DMS153 treated with DMSO at 0.1 percent for 48 hours (cell line): Measurements from ENCODE around the gene IL17RD.

Experiments
- DNase-seq: peaks from one replicate; lab custom pipeline; 2025; ENCODE audit not compliant: unreplicated experiment; lab: John Stamatoyannopoulos, UW

IL17RD gene

DNA sequence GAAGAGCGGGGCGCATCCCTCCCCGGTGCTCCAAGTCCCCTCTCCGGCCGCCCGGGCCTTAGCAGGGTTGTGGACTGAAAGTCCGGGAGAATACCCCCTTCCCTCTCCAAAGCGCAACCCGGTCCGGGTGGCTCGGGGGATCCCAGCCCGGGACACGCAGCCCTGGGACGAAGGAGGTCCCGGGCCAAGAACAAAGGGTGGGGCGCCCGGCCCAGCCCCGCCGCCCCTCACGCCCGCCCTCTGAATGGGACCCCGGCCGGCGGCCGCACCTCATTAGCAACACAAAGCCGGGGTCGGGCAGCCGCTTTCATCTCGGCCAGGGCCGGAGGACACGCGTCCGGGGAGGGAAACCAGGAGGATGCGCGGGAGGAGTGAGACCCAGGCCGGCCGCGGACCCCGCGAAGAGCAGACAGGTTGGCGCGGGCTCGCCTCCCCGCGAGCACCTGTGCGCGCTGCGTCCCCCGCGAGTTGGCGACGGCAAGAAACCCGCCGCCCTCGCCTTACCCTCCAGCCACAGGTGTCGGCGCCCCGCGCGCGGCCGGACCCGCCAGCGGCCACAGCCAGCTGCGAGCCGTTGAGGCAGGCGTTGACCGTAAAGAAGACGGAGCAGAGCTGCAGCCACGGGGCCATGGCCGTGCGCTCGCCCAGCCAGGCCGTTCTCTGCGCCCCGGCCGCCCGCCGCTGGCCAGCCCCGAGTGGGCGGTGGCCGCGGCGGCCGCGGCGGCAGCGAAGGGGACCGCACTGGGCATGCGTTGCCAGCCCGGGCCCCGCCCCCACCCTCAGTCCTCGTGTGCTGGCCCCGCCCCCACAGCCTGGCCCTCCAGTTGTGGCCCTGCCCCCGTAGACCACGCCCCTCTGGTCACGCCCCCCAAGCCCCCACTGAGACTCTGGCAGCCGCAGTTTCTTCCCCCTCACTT is at the start of gene IL17RD:
Gene IL17RD (minus strand): TSS at position 697 of the 917 bp plus-strand sequence. CDS start 67 bp downstream, at position 630.
- DNase-seq = peak; percentile 19

DNA sequence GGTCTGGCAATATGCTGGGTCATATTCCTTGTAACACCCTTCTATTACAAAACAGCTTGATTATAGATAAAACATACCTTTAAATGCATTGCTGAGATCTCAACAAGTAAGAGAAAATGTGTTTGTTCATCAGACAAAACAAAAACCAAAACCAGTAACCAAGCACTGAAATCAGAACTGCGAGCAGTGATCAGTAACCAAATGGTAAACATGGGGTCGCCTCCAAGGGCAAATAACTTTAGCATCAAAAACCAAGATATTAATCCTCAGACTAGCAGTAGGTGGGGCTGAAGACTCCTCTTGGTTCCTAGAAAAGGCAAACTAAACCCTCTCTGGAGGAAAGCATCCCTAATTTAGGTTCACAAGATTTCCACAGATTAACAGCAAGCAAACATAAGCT is 41.3 kb upstream of the IL17RD start:
- no peak for DNase-seq

DNA sequence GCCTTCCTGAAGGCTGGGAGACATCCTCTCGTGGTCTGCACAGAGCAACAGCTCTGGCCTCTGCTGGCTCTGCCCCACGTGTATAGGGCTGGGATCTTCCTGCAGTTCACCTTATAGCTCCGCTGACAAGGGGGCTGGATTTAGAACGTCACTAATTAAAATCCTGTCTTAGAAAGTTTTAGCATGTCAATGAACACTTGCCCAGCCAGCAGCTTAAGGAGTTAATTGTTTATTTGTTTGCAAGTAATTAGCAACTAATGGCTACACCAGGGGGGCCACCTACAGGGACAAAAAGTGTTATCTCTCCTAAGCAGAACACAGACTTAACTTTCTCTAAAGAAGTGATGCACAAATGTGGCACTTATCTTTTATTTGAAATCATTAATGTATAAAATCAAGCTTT is 34.7 kb upstream of the IL17RD start, which contains the start of gene HESX1:
Gene HESX1 (minus strand): TSS at position 84 of the 403 bp plus-strand sequence. CDS start 60 bp downstream, at position 24.
- DNase-seq = no peak

DNA sequence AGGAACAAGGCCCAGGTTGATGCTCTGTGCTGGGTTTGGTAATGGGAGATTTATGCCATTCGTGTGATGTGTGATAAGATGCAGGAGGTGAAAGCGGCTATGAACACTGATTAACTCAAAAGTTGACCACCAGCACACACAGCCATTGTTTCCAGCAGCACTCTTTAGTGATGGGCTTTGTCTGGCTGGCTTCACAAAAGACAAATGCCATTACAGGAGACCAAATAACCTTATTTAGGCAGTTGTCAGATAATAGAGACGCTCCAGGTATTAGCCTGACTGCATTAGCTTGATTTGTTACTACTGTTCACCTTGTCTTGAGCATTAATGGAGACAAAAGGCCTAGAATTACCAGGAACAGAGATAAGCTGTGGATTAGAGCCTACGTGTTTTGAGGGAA is 29.5 kb upstream of the IL17RD start:
- no peak for DNase-seq

DNA sequence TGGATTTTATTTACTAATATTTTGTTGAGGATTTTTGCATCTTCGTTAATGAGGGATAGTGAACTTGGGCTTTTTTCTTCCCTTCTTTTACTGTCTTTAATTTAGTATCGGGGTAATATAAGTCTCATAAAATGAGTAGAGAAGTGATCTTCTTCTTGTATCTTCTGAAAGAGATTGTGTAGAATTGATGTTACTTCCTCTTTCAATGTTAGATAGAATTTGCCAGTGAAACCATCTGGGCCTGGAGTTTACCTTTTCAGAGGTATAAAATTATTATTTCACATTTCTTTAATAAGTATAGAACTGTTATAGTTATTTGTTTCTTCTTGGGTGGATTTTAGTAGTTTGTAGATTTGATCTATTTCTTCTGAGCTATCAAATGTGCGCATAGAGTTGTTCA is 26.9 kb upstream of the IL17RD start:
- DNase-seq = no peak

DNA sequence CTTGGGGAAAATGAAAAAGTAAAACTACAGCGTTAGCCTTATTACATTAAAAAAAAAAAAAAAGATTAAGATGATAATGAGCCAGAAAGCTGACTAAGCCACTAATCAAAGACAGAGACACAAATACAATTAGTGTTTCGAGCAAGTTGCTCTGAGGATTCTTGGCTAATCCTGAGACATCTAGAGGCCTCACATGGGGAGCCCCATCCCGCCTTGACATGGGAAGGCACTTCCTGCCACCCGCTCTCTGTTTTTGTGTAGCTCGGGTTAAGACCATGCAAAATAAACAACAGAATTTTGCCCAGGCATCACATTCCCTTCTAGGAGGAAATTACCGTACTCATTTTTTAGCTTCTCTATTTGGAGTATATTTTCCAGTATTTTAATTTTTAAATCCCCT is 19.4 kb upstream of the IL17RD start:
- no peak for DNase-seq

DNA sequence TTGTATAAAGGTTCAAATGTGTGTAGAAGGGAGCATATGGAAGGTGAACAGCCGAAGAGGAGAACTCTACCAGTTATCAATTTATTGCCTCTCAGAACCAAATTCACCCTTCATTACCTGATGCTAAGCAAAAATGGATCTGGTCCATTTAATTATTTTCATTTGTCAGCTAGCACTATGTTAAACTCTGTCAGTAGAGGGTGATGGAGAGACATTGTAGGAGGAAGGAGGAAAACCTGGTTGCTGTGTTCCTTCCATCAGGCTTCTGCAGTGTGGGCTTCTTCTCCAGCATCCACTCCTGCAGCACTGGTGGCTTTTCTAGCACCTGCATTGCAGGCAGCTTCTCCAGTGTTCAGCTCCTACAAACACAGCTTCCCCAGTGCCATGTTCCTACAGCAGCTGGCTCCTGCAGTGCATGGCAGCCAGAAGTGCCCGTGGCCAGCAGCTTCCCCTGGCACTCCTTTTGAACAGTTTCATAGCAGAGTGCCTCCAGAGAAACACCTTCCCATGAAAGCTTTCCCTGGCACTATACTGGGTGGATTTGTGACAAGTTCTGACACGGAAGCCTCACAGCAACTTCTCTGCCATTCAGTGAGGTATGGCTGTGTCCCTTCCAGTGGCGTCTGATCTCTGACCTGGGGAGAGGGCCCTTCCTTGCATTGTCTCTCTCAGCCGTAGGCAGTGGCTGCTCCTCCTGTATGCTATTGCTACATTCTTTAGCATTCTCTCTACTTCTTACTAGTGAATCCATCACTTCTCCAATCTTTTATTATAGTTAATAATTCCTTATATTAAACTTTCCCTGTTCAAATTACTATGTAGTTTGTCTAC is 14.6 kb upstream of the IL17RD start:
- DNase-seq = no peak

DNA sequence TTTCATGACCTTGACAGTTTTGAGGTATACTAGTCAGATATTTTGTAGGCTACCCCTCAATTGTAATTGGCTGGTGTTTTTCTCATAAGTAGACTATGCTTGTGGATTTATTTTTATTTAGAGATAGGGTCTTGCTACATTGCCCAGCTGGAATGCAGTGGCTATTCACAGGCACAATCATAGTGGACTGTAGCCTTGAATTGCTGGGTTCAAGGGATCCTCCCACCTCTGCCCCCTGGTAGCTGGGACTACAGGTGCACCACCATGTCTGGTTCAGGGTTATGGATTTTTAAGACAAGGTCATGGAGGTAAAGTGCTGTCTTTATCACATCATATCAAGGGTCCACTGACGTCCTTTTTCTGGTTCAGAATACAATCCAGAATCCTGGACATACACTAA is 10.9 kb upstream of the IL17RD start:
- no peak for DNase-seq

DNA sequence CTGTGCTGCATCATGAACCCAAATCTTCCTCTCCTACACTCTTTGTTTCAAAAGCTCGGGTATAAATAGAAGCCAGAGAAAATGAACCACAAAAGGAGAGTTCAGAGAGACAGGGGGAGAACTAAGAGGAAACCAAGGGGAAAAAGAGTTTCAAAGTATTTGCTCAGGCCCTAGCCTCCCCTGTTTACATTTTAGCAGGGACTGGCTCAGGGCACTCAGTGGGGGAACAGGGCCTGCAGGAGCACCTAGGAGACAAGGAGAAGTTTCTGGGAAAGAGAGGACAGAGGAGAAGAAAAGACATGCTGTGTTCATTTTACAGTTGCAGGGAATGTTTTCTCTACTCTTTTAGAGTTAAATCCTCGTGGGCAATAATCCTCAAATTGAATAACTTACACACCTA is 8.5 kb upstream of the IL17RD start:
- DNase-seq = no peak

DNA sequence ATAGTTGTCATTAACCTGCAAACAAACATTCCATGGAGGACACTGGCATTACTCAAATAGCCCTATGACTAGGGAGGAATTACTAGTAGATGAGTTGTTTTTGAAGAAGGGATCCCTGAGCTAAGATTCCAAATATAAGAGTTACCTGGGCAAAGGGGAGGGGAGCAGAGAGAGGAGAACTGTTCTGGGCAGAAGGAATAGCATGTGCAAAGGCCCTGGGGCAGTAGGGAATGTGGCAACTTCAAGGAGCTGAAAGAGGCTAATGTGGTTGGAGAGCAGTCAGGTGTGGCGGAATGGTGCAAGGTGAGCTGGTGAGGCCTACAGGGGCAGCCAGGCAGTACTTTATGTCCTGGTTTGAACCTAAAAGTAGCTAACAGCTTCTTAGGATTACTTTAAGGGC is 5.8 kb upstream of the IL17RD start:
- no peak for DNase-seq

DNA sequence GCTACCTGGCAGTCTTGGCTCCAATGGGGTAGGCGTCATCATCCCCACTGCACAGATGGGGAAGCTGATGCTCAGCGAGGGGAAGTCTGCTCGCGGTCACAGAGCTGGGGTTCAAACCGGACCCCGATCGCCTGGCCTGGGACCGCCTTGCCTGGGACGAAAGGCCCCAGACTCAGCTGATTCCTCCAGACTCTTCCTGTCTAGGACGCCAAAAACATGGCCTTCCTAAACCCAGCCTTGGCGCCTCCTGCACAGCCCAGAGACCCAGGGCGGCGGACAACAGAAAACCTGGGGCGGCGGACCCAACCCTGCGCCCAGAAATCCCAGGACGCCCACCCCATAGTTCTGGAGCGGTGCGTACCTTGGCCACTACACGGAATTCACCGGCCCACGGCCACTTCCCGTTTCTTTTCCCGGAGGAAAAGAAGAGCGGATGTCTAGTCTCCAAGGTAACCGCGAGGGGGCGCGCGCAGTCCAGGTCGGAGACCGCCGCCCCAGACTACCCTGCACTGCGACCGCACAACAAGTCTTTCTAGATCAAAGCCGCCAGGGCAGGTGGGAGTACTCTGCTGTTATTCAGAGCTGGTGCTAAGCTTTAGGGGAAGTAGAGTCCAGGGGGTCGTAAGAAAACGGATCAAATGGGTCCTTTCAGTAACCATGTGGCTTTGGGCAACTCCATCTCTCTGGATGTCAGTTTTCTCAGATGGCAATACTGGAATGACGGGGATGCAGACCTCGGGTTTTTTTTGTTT is 4.9 kb upstream of the IL17RD start:
- DNase-seq = peak; percentile 23

DNA sequence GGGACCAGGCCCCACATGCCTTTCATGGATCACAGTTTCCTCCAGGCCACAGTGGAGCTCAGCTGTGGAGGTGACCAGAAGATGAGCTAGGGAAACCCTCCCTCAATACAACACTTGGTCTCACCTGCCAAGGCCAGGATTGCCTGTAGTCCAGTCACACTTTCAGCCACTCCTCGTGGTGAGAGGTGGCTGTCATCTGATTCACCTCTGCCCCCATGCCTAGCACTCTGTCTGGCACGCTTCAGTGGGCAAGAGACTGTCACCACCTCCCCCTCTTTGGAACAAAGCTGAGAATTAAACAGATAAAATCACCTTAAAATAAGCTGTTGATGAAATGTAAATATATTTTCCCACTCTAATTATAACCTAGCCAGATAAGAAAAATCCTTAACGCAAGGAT is 4.0 kb upstream of the IL17RD start:
- DNase-seq = no peak

DNA sequence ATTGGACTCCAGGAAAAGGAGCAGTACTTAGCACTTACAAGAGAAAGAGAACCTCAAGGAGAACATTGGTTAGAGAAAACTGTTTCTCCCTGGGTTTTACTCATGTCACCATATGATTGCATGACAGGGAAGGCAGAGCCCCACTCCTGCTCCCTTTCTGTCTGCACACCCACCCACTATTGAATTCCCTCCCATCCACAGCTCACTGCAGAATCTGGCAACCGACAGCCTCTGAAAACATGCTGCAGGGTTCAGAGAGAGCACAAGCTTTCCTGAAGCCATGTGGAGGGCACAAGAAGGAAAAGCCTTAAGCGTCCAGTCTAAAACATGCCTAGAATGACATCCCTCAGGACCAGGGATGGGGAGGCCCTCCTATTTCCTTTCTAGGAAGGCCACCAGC is 3.0 kb upstream of the IL17RD start:
- no peak for DNase-seq

DNA sequence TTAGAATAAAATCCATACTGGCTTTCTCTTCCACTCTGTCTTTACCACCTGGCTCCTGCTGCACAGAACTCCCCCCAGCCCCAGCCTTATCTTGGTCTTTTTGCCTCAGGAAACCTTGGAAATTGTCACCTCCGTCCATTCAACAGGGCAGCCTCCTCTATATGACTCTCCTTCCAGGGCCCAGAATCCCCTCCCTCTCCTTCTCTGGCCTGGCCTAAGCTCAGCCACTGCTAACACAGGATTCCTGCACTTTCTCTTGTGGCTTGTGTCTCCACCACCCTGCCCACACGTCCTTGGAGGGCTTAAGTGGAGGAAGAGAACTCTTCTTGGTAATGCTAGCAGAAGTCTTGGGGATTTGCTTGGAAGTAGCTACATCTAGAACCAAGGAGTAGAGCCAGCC is 1.5 kb upstream of the IL17RD start:
- no peak for DNase-seq

DNA sequence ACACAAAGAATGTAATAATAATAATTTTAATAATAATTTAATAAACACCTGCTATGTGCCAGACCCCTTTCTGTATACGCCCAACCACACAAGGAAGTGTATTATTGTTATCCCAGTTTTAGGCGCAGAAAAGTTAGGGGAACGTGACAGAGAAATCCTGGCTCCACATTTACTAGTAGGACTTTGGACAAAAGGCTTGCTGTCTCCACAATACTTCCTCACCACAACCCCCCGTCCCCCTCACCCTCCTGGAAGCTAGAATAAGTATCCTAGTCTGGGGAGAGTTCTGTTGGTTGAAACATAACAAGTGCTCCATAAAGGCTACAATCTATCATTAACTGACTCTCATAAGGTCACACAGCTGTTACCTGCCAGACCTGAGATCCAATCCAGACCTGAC is 488 bp upstream of the IL17RD start:
- no peak for DNase-seq

DNA sequence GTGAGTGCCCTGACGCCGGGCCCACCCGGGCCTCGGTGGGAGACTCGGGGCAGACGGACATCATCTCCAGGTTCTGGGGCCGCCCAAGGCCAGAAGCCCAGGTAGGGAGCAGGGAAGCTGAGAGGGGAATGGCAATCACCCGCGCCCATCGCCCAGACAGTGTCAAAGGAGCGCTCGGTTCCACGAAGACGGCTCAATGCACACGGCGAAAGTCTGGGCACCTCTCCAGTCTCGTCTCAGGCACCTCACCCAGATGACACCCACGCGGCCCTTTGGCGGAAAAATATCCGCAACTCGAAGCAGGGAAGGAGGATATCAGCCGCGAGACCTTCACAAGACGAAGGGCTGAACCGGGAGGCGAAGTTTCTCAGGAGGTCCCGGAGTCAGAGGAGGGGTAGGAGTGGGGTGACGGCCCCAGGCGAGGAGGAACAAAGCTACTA is 916 bp downstream of the IL17RD start:
- no peak for DNase-seq

DNA sequence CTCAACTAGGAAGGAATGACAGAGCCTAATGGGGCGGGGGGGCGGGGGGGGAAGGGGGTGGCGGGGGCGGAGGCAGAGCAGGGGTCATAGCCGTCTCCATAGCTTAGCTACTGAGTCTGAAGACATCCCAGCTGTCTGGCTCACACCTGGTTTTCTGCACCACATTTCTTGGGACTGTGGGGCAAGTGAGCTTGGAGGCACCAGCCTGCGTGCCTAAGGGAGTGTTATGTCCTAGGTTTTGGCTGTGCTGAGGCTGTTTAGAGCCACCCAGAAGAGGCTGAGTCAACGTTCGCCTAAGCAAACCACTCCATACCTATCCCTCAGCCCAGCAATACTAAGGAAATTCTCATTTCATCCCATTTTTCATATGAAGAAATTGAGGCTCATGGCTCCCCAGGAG is 1.4 kb downstream of the IL17RD start:
- DNase-seq = no peak

DNA sequence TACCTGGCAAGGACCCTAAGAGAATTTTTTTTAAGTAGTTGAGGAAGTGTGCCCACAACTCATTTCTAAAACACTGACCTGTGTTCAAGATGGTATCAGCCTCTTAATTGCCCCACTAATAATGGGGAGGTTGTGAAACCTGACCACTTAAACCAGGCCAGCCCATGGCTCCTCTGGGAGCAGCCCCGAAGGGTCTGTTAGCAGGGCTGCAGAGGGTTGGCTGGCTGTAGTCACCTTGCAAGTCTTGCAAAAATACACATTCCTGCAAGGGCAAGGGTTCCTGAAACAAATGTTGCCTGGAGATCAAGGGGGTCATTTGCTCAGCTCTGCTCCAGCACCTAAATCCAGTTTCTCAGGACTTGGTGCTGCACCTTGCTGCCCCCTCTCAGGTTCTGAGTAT is 3.2 kb downstream of the IL17RD start:
- no peak for DNase-seq

DNA sequence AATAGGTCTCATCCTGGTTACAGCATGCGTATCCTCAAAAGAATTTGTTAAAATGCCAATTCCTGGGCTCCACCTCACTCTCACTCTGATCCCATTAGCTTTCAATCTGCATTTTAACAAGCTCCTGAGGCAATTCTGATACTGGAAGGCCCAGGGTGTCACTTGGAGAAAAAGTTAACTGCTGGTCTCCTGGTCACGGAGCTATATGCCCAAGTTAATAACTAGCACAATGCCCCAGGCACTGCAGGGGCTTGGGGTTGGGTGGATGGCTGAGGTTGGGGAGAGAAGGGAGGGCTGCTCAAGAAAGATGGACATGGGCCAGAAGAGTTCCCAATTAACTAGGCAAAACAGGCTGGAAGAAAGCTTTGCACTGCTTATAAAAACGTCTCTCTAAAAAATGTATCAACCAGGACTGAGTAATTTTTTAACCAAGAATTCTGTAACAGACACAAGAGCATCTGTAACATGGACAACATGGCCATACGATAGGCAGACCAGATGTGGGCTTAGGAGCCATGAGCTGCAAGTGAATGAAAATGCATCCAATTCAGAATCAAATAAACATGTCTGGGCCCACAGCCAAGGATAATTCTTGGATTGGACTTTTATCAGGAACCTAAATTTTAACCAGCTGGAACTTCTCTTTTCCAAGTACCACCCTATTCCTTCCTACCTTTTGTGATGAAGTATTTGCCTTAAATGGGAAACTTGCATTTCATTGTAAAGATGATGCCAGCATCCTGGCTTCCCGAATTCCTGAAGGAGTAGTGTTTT is 4.2 kb downstream of the IL17RD start:
- no peak for DNase-seq

DNA sequence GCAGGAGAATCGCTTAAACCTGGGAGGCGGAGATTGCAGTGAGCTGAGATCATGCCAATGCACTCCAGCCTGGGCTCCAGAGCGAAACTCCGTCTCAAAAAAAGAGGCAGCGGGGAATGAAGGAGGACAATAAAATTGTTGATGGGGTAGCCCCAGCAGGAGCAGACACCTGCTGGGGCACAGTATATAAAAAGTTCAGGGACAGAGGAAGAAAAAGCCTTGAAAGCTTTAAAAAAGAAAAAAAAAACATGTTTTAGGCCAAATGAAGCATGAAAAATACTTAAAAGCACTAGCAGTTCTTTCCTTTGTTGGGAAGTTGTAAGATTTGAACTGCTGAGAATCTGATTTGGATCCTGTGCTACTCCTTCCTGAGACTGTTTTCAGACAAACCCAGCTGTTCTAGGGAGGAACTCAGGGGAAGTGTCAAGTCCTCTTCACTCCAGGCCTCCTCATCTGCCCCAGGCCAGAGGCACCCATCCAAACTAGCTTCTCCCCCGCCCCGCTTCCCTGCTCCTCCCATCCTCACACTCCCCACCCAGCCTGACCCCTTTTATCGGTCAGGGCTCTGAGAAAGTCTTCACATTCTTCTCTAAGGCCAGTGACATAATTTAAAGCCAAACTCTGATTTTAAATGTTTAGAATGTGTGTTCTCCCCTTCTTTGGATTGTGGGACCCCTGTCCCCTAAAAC is 4.9 kb downstream of the IL17RD start:
- no peak for DNase-seq
